Fibroblast of the aortic adventitia (primary cell): ENCODE data around the gene TSR1. TPM values are rescaled to one million over a fixed set of nuclear protein-coding genes. Genes with fewer than 3 reads are reported as not detected.
"Not testable (repeated sequence)": the region's sequence is repeated elsewhere in the genome, so short reads cannot be mapped to it uniquely, and the experiment has no call there.

Experiments used
- DNase-seq: peaks from one replicate; pipeline ENCODE4 v3.0.0-alpha.2; 2010; ENCODE audit warnings: low read depth
- H3K4me3 ChIP-seq: 2 replicates; pipeline ENCODE4 v1.5.1; 2011; ENCODE audit warnings: low read depth, mild to moderate bottlenecking, control low read depth, low read length, moderate library complexity
- CTCF ChIP-seq: IDR thresholded peaks from 2 replicates; pipeline ENCODE4 v1.5.1; 2011; ENCODE audit warnings: mild to moderate bottlenecking, low read length, control low read depth, inconsistent platforms; ENCODE audit not compliant: insufficient read depth
- total RNA-seq: library from RNA; depleted of rRNA; stranded (reverse); fragments of >200 nt; gene quantifications from 2 replicates; pipeline ENCODE4 v1.2.3, GENCODE V29; 2012; ENCODE audit warnings: low replicate concordance

The TSR1 gene
- total RNA-seq, 1 donor = 44.5 TPM

- DNase-seq = no peak
- no peak for TF ChIP-seq CTCF
- H3K4me3 ChIP-seq = no peak overlapping the region
Observed at GRCh38 chr17:2323629-2324314, 12.5 kb downstream of the TSR1 start.

- no peak for TF ChIP-seq CTCF
- DNase-seq = no peak
- H3K4me3 ChIP-seq = no peak overlapping the region
Observed at GRCh38 chr17:2321399-2321798, 14.9 kb downstream of the TSR1 start.

- no peak for TF ChIP-seq CTCF
- no peak for DNase-seq
- no peak overlapping the region for H3K4me3 ChIP-seq
Observed at GRCh38 chr17:2319051-2319450, 17.2 kb downstream of the TSR1 start.

GRCh38 chr17:2317796-2318195 lies 18.5 kb downstream of the TSR1 start:
- no peak overlapping the region for H3K4me3 ChIP-seq
- no peak for TF ChIP-seq CTCF
- no peak for DNase-seq

GRCh38 chr17:2316916-2317205 lies 19.4 kb downstream of the TSR1 start:
- not testable (repeated sequence) for DNase-seq, H3K4me3 ChIP-seq

- no peak overlapping the region for H3K4me3 ChIP-seq
- TF ChIP-seq CTCF = no peak
- peak; percentile 77 for DNase-seq
Observed at GRCh38 chr17:2312736-2313135, 23.5 kb downstream of the TSR1 start.

- peak; percentile 71 for DNase-seq
- TF ChIP-seq CTCF = no peak
- H3K4me3 ChIP-seq = no peak overlapping the region
Observed at GRCh38 chr17:2309338-2310154, 26.7 kb downstream of the TSR1 start.
